H9 (cell line): ENCODE measurements around the gene EDAR. TPM values are rescaled to one million over a fixed set of nuclear protein-coding genes. Genes with fewer than 3 reads are reported as not detected.
A peak's percentile ranks its signal among the peaks of the same experiment; 100 is the strongest.

Experiments used
- DNase-seq: peaks from one replicate; pipeline ENCODE4 v3.0.0-alpha.2; 2017
- H2AFZ ChIP-seq: one replicate; pipeline ENCODE4 v1.6.1; 2013; ENCODE audit warnings: mild to moderate bottlenecking, low read length, control low read depth, moderate library complexity
- H2AK5ac ChIP-seq: 2 replicates; pipeline ENCODE4 v1.6.1; 2013; ENCODE audit warnings: low read length, control low read depth, mixed read lengths; ENCODE audit not compliant: insufficient read length
- H2BK120ac ChIP-seq: one replicate; pipeline ENCODE4 v1.6.1; 2013; ENCODE audit warnings: low read depth, mild to moderate bottlenecking, low read length, control low read depth, inconsistent platforms; ENCODE audit not compliant: poor library complexity, severe bottlenecking
- H2BK12ac ChIP-seq: 2 replicates; pipeline ENCODE4 v1.6.1; 2013; ENCODE audit warnings: low read length, control low read depth, mixed read lengths, low read depth; ENCODE audit not compliant: insufficient read length
- H2BK15ac ChIP-seq: 2 replicates; pipeline ENCODE4 v1.6.1; 2013; ENCODE audit warnings: low read depth, low read length, control low read depth
- H2BK20ac ChIP-seq: one replicate; pipeline ENCODE4 v1.6.1; 2013; ENCODE audit warnings: low read depth, mild to moderate bottlenecking, low read length, control low read depth, inconsistent platforms; ENCODE audit not compliant: poor library complexity, severe bottlenecking
- H2BK5ac ChIP-seq: 2 replicates; pipeline ENCODE4 v1.6.1; 2013; ENCODE audit warnings: low read length, control low read depth, mixed read lengths; ENCODE audit not compliant: insufficient read length
- H3K14ac ChIP-seq: 2 replicates; pipeline ENCODE4 v1.6.1; 2013; ENCODE audit warnings: low read length, control low read depth; ENCODE audit not compliant: insufficient read depth
- H3K18ac ChIP-seq: 2 replicates; pipeline ENCODE4 v1.6.1; 2013; ENCODE audit warnings: low read depth, mild to moderate bottlenecking, mixed read lengths, low read length, control low read depth; ENCODE audit not compliant: insufficient read length
- H3K23ac ChIP-seq: 2 replicates; pipeline ENCODE4 v1.6.1; 2013; ENCODE audit warnings: low read length, control low read depth, mixed read lengths, low read depth; ENCODE audit not compliant: insufficient read length
- H3K23me2 ChIP-seq: 2 replicates; pipeline ENCODE4 v1.6.1; 2013; ENCODE audit warnings: low read depth, mild to moderate bottlenecking, mixed read lengths, low read length, control low read depth; ENCODE audit not compliant: insufficient read length, poor library complexity, severe bottlenecking
- H3K27ac ChIP-seq: 2 replicates; pipeline ENCODE4 v1.5.1; 2013; ENCODE audit warnings: low read length, control low read depth, mixed read lengths, low read depth; ENCODE audit not compliant: insufficient read length
- H3K27me3 ChIP-seq: 2 replicates; pipeline ENCODE4 v1.6.1; 2013; ENCODE audit warnings: low read length, control low read depth, inconsistent platforms; ENCODE audit not compliant: insufficient read depth
- H3K4ac ChIP-seq: 2 replicates; pipeline ENCODE4 v1.6.1; 2013; ENCODE audit warnings: low read depth, mild to moderate bottlenecking, control low read depth, inconsistent platforms, low read length, moderate library complexity
- H3K4me1 ChIP-seq: 2 replicates; pipeline ENCODE4 v1.6.1; 2013; ENCODE audit warnings: low read length, control low read depth, inconsistent platforms; ENCODE audit not compliant: insufficient read depth
- H3K4me2 ChIP-seq: 2 replicates; pipeline ENCODE4 v1.6.1; 2013; ENCODE audit warnings: low read length, control low read depth, mixed read lengths; ENCODE audit not compliant: insufficient read length, insufficient read depth
- H3K56ac ChIP-seq: 2 replicates; pipeline ENCODE4 v1.6.1; 2013; ENCODE audit warnings: low read depth, mild to moderate bottlenecking, mixed read lengths, low read length, control low read depth; ENCODE audit not compliant: insufficient read length
- H3K79me1 ChIP-seq: 2 replicates; pipeline ENCODE4 v1.6.1; 2013; ENCODE audit warnings: low read depth, mild to moderate bottlenecking, moderate library complexity, low read length, control low read depth, inconsistent platforms; ENCODE audit not compliant: insufficient read depth, poor library complexity, severe bottlenecking
- H3K79me2 ChIP-seq: 2 replicates; pipeline ENCODE4 v1.6.1; 2013; ENCODE audit warnings: low read length, control low read depth, inconsistent platforms; ENCODE audit not compliant: insufficient read depth
- H3K9ac ChIP-seq: 2 replicates; pipeline ENCODE4 v1.6.1; 2013; ENCODE audit warnings: low read length, control low read depth, mixed read lengths; ENCODE audit not compliant: insufficient read length; ENCODE audit errors: extremely low read depth
- H3K9me3 ChIP-seq: one replicate; pipeline ENCODE4 v1.6.1; 2013; ENCODE audit warnings: low read depth, low read length, inconsistent platforms; ENCODE audit not compliant: control insufficient read depth
- H3T11ph ChIP-seq: one replicate; pipeline ENCODE4 v1.6.1; 2013; ENCODE audit warnings: mild to moderate bottlenecking, low read length, control low read depth, inconsistent platforms
- H4K20me1 ChIP-seq: one replicate; pipeline ENCODE4 v1.6.1; 2013; ENCODE audit not compliant: control insufficient read depth, insufficient read length, insufficient read depth
- H4K5ac ChIP-seq: 2 replicates; pipeline ENCODE4 v1.6.1; 2013; ENCODE audit warnings: low read depth, mild to moderate bottlenecking, mixed read lengths, low read length, control low read depth; ENCODE audit not compliant: insufficient read length
- H4K8ac ChIP-seq: replicated peaks from 2 replicates; pipeline ENCODE4 v1.6.1; 2013; ENCODE audit warnings: low read length, control low read depth, mixed read lengths, low read depth; ENCODE audit not compliant: insufficient read length
- H4K91ac ChIP-seq: 2 replicates; pipeline ENCODE4 v1.6.1; 2013; ENCODE audit warnings: low read depth, mild to moderate bottlenecking, moderate library complexity, mixed read lengths, low read length, control low read depth; ENCODE audit not compliant: insufficient read length
- H3K27ac Mint-ChIP-seq, 3 experiments: 2 replicates in 2 of 3; 3 replicates in 1 of 3; pipeline ENCODE4 v1.8.0; 2020 to 2021; ENCODE audit warnings: mixed read lengths in 3 of 3, mild to moderate bottlenecking in 1 of 3, moderate library complexity in 1 of 3
- H3K27me3 Mint-ChIP-seq: 2 replicates; pipeline ENCODE4 v1.8.0; 2021; ENCODE audit warnings: low read depth, mild to moderate bottlenecking, moderate library complexity, mixed read lengths
- H3K36me3 Mint-ChIP-seq, 3 experiments: 2 replicates in 2 of 3; 3 replicates in 1 of 3; pipeline ENCODE4 v1.8.0; 2020 to 2021; ENCODE audit warnings: low read depth in 3 of 3, mixed read lengths in 3 of 3; ENCODE audit not compliant: insufficient read depth in 1 of 3
- H3K4me1 Mint-ChIP-seq, 2 experiments: 2 replicates each; pipeline ENCODE4 v1.8.0; 2020; ENCODE audit warnings: mixed read lengths in 2 of 2
- H3K4me3 Mint-ChIP-seq, 2 experiments: 2 replicates in 1 of 2; 3 replicates in 1 of 2; pipeline ENCODE4 v1.8.0; 2020 to 2021; ENCODE audit warnings: mild to moderate bottlenecking in 2 of 2, mixed read lengths in 2 of 2, moderate library complexity in 1 of 2
- H3K9me3 Mint-ChIP-seq, 2 experiments: 2 replicates in 1 of 2; 3 replicates in 1 of 2; pipeline ENCODE4 v1.8.0; 2020; ENCODE audit warnings: mild to moderate bottlenecking in 2 of 2, mixed read lengths in 2 of 2, moderate library complexity in 1 of 2
- CTCF ChIP-seq: fragments of 200-600 bp; sonication (generic); conservative IDR thresholded peaks from 3 replicates; pipeline ENCODE4 v1.8.0; 2021; ENCODE audit warnings: antibody characterized with exemption, mild to moderate bottlenecking
- WGBS: extraction: QIAGEN DNeasy Blood & Tissue Kit; methylation state at CpG from one replicate; pipeline ENCODE4 v1.1.7; 2013; ENCODE audit warnings: missing lambda C conversion rate, low lambda C conversion rate, mixed read lengths; ENCODE audit not compliant: insufficient read length; ENCODE audit errors: extremely low coverage; 5-methylcytosine and 5-hydroxymethylcytosine counted together
- total RNA-seq: library from RNA; stranded (reverse); gene quantifications from 2 replicates; pipeline ENCODE4 v1.2.1, GENCODE V29; 2021

EDAR gene
- total RNA-seq, 1 experiment from 2014 or later = not detected

- no peak overlapping the region for H2AK5ac ChIP-seq
- TF ChIP-seq CTCF = no peak
- no CpG with 5 or more reads among the region's 14 CpGs for WGBS
Measured at GRCh38 chr2:108975613-108976435, 13.2 kb downstream of the EDAR start.

More at GRCh38 chr2:108975613-108976435, 13.2 kb downstream of the EDAR start:
- Mint-ChIP-seq H3K9me3 (no peaks in the 10 kb centered on the region), H3K27me3 (peaks cover 4% of the 10 kb centered on the region; the same call in 1 of the 2 replicates), H3K36me3 (no peaks in the 10 kb centered on the region; a peak in 1 of 7 replicates), H3K4me1 (peaks cover 0 to 5% of the 10 kb centered on the region in 2 experiments; a peak in 1 of 4 replicates), H3K4me3 (no peak overlapping the region), H3K27ac (peak overlapping the region in 1 of 3 experiments; percentile 68; a peak in 2 of 7 replicates)
- Histone ChIP-seq H3K23me2 (no peaks in the 10 kb centered on the region), H2BK120ac (no peak overlapping the region), H2BK15ac (no peak overlapping the region), H3K18ac (no peak overlapping the region), H2BK20ac (no peak overlapping the region), H2BK5ac (no peak overlapping the region), H3K9me3 (no peaks in the 10 kb centered on the region), H3K14ac (no peak overlapping the region), H3K79me1 (no peaks in the 10 kb centered on the region), H3K27me3 (no peaks in the 10 kb centered on the region), H2AFZ (no peak overlapping the region), H2BK12ac (no peak overlapping the region), H4K8ac (no peak overlapping the region), H4K20me1 (no peaks in the 10 kb centered on the region), H3T11ph (no peak overlapping the region), H4K91ac (no peak overlapping the region), H3K4me1 (no peaks in the 10 kb centered on the region), H3K9ac (no peak overlapping the region), H3K56ac (no peak overlapping the region), H3K27ac (no peak overlapping the region), H3K4ac (no peak overlapping the region), H4K5ac (no peak overlapping the region), H3K79me2 (no peaks in the 10 kb centered on the region), H3K4me2 (no peak overlapping the region), H3K23ac (no peak overlapping the region)
- DNase-seq = no peak
